H1 (cell line): Measurements from ENCODE around the gene TEAD4. TPM values are rescaled to one million over a fixed set of nuclear protein-coding genes. Genes with fewer than 3 reads are reported as not detected.

ENCODE experiments used
- CTCF ChIA-PET: fragments of 300-600 bp; sonication (Branson Sonifier 250); formaldehyde crosslinking; loops from one replicate; lab custom pipeline; 2021; ENCODE audit not compliant: partially characterized antibody; lab: Charles Lee
- POLR2A ChIA-PET: fragments of 300-600 bp; sonication (Branson Sonifier 250); formaldehyde crosslinking; loops from one replicate; lab custom pipeline; 2021; ENCODE audit warnings: inconsistent platforms; ENCODE audit not compliant: partially characterized antibody; lab: Charles Lee
- DNase-seq, 2 experiments: peaks; one replicate each; pipeline versions ENCODE4 v3.0.0 to v3.0.0-alpha.2; 2010 to 2022; ENCODE audit warnings: low spot score in 2 of 2, low read depth in 1 of 2, mixed read lengths in 1 of 2
- FAIRE-seq: peaks from 2 replicates; lab custom pipeline; 2011; peaks lifted over from hg19 to GRCh38; lab: Jason Lieb, UNC
- H2AFZ ChIP-seq: 2 replicates; pipeline ENCODE4 v1.8.1; 2012; ENCODE audit warnings: low read length, inconsistent platforms
- H2AK5ac ChIP-seq: 2 replicates; pipeline ENCODE4 v1.6.1; 2013; ENCODE audit warnings: low read depth, low read length
- H2BK120ac ChIP-seq: replicated peaks from 2 replicates; pipeline ENCODE3; 2013; ENCODE audit warnings: low read depth, low read length, inconsistent platforms
- H2BK12ac ChIP-seq: 2 replicates; pipeline ENCODE4 v1.6.1; 2013; ENCODE audit warnings: low read depth, low read length
- H2BK15ac ChIP-seq: 2 replicates; pipeline ENCODE4 v1.6.1; 2013; ENCODE audit warnings: low read length
- H2BK20ac ChIP-seq: 2 replicates; pipeline ENCODE4 v1.6.1; 2013; ENCODE audit warnings: low read length
- H2BK5ac ChIP-seq: 2 replicates; pipeline ENCODE4 v1.6.1; 2013; ENCODE audit warnings: low read depth, low read length
- H3K14ac ChIP-seq: 2 replicates; pipeline ENCODE4 v1.6.1; 2013; ENCODE audit warnings: inconsistent platforms; ENCODE audit not compliant: insufficient read length
- H3K18ac ChIP-seq: 2 replicates; pipeline ENCODE4 v1.6.1; 2013; ENCODE audit warnings: low read length; ENCODE audit errors: extremely low read depth
- H3K23ac ChIP-seq: 2 replicates; pipeline ENCODE4 v1.6.1; 2013; ENCODE audit warnings: inconsistent platforms; ENCODE audit not compliant: insufficient read length
- H3K23me2 ChIP-seq: 2 replicates; pipeline ENCODE4 v1.6.1; 2013; ENCODE audit warnings: low read depth, low read length
- H3K27ac ChIP-seq: 2 replicates; pipeline ENCODE4 v1.6.1; 2011; ENCODE audit warnings: low read depth, low read length, inconsistent platforms
- H3K27me3 ChIP-seq, 4 experiments: replicated peaks in 1 of 4; 1 replicate in 1 of 4; 2 replicates in 3 of 4; pipeline versions ENCODE4 v1.6.1 to v1.8.1; 2011 to 2013; ENCODE audit warnings: low read length in 3 of 4, mild to moderate bottlenecking in 3 of 4, inconsistent platforms in 2 of 4, mixed read lengths in 2 of 4, moderate library complexity in 1 of 4; ENCODE audit not compliant: control insufficient read depth in 3 of 4, insufficient read depth in 3 of 4; ENCODE audit errors: extremely low read depth in 1 of 4
- H3K36me3 ChIP-seq, 4 experiments: 2 replicates each; pipeline versions ENCODE4 v1.6.1 to v1.8.1; 2011 to 2013; ENCODE audit warnings: mild to moderate bottlenecking in 4 of 4, low read length in 3 of 4, moderate library complexity in 2 of 4, control low read depth in 1 of 4, inconsistent platforms in 1 of 4; ENCODE audit not compliant: insufficient read depth in 4 of 4, control insufficient read depth in 2 of 4
- H3K4ac ChIP-seq: replicated peaks from 2 replicates; pipeline ENCODE3; 2013; ENCODE audit warnings: low read length, low read depth, mixed read lengths, inconsistent platforms; ENCODE audit not compliant: insufficient read length
- H3K4me1 ChIP-seq, 4 experiments: replicated peaks in 1 of 4; 1 replicate in 1 of 4; 2 replicates in 3 of 4; pipeline versions ENCODE4 v1.6.1 to v1.8.1; 2011 to 2013; ENCODE audit warnings: low read length in 3 of 4, inconsistent platforms in 2 of 4, mixed read lengths in 1 of 4; ENCODE audit not compliant: insufficient read depth in 4 of 4, control insufficient read depth in 3 of 4
- H3K4me2 ChIP-seq, 2 experiments: 2 replicates each; pipeline versions ENCODE4 v1.6.1 to v1.8.1; 2011 to 2013; ENCODE audit warnings: low read depth in 2 of 2, low read length in 2 of 2, control low read depth in 1 of 2, inconsistent platforms in 1 of 2, mild to moderate bottlenecking in 1 of 2; ENCODE audit not compliant: insufficient read depth in 1 of 2
- H3K4me3 ChIP-seq, 4 experiments: fragments of 200-600, 300-600 bp in 1 of 4; sonication (generic), shearing (Covaris generic), sonication (Bioruptor Twin) in 1 of 4; 2 replicates each; pipeline versions ENCODE4 v1.5.1 to v1.8.1; 2011 to 2016; ENCODE audit warnings: low read length in 4 of 4, low read depth in 3 of 4, control low read depth in 2 of 4, inconsistent platforms in 2 of 4, mild to moderate bottlenecking in 2 of 4, mixed read lengths in 1 of 4, moderate library complexity in 1 of 4; ENCODE audit not compliant: insufficient read depth in 2 of 4; ENCODE audit errors: extremely low read depth in 1 of 4
- H3K56ac ChIP-seq: replicated peaks from 2 replicates; pipeline ENCODE3; 2013; ENCODE audit warnings: low read depth, mild to moderate bottlenecking, mixed read lengths, low read length, inconsistent platforms; ENCODE audit not compliant: insufficient read length
- H3K79me1 ChIP-seq: 2 replicates; pipeline ENCODE4 v1.6.1; 2013; ENCODE audit warnings: low read depth, low read length, control low read depth
- H3K79me2 ChIP-seq, 2 experiments: 2 replicates each; pipeline versions ENCODE4 v1.6.1 to v1.8.1; 2012 to 2013; ENCODE audit warnings: low read length in 2 of 2, mild to moderate bottlenecking in 2 of 2, inconsistent platforms in 1 of 2; ENCODE audit not compliant: insufficient read depth in 2 of 2, control insufficient read depth in 1 of 2
- H3K9ac ChIP-seq, 4 experiments: replicated peaks in 1 of 4; 1 replicate in 1 of 4; 2 replicates in 3 of 4; pipeline versions ENCODE4 v1.6.1 to v1.8.1; 2011 to 2013; ENCODE audit warnings: low read depth in 3 of 4, low read length in 3 of 4, control low read depth in 2 of 4, mild to moderate bottlenecking in 2 of 4, moderate library complexity in 2 of 4, inconsistent platforms in 1 of 4; ENCODE audit errors: extremely low read depth in 1 of 4
- H3K9me3 ChIP-seq, 2 experiments: 2 replicates each; pipeline versions ENCODE4 v1.6.1 to v1.8.1; 2012 to 2013; ENCODE audit warnings: mild to moderate bottlenecking in 2 of 2, moderate library complexity in 2 of 2, control low read depth in 1 of 2, inconsistent platforms in 1 of 2, low read depth in 1 of 2, low read length in 1 of 2, mixed read lengths in 1 of 2; ENCODE audit not compliant: insufficient read depth in 2 of 2
- H4K20me1 ChIP-seq, 2 experiments: replicated peaks in 1 of 2; 2 replicates each; pipeline versions ENCODE3 to v1.8.1; 2011 to 2013; ENCODE audit warnings: inconsistent platforms in 2 of 2, low read length in 2 of 2, mild to moderate bottlenecking in 1 of 2; ENCODE audit not compliant: insufficient read depth in 2 of 2, control insufficient read depth in 1 of 2
- H4K5ac ChIP-seq: 2 replicates; pipeline ENCODE4 v1.6.1; 2013; ENCODE audit warnings: low read length, low read depth, mixed read lengths, inconsistent platforms; ENCODE audit not compliant: insufficient read length
- H4K8ac ChIP-seq: 2 replicates; pipeline ENCODE4 v1.8.0; 2013; ENCODE audit warnings: mild to moderate bottlenecking, moderate library complexity, low read length, inconsistent platforms; ENCODE audit not compliant: insufficient read depth; ENCODE audit errors: extremely low read depth
- H4K91ac ChIP-seq: replicated peaks from 2 replicates; pipeline ENCODE3; 2013; ENCODE audit warnings: low read length, mixed read lengths, inconsistent platforms; ENCODE audit not compliant: insufficient read length
- CTCF ChIP-seq, 3 experiments: IDR thresholded peaks; 1 replicate in 2 of 3; 2 replicates in 1 of 3; pipeline versions ENCODE4 v1.5.1 to v1.6.1; 2011; ENCODE audit warnings: low read length in 3 of 3, mild to moderate bottlenecking in 3 of 3, inconsistent platforms in 2 of 3, low read depth in 1 of 3, moderate library complexity in 1 of 3; ENCODE audit not compliant: insufficient read depth in 1 of 3; ENCODE audit errors: control extremely low read depth in 1 of 3
- RAD21 ChIP-seq, 2 experiments: IDR thresholded peaks in 1 of 2; conservative IDR thresholded peaks in 1 of 2; 2 replicates each; pipeline ENCODE4 v1.6.1; 2011; ENCODE audit warnings: low read depth in 2 of 2, low read length in 2 of 2, improper control_type of control experiment in 1 of 2, inconsistent platforms in 1 of 2, mild to moderate bottlenecking in 1 of 2, moderate library complexity in 1 of 2
- RXRA ChIP-seq: IDR thresholded peaks from 2 replicates; pipeline ENCODE4 v1.6.1; 2011; ENCODE audit warnings: low read depth, mild to moderate bottlenecking, low read length, moderate library complexity; ENCODE audit not compliant: insufficient read depth
- WGBS, 2 experiments: shearing (Covaris generic) in 1 of 2; methylation state at CpG; one replicate each; pipeline versions ENCODE4 v1.1.6 to v1.1.7; 2013 to 2015; ENCODE audit warnings: low lambda C conversion rate in 2 of 2, mixed read lengths in 2 of 2, inconsistent platforms in 1 of 2, low coverage in 1 of 2, missing lambda C conversion rate in 1 of 2; ENCODE audit not compliant: insufficient replicate concordance in 2 of 2, insufficient coverage in 1 of 2, insufficient read length in 1 of 2; ENCODE audit errors: extremely low coverage in 1 of 2, missing lambda C conversion rate in 1 of 2; 5-methylcytosine and 5-hydroxymethylcytosine counted together
- polyA plus RNA-seq, 7 experiments: library from polyadenylated mRNA; depleted of rRNA in 3 of 7; stranded (reverse) in 5 of 7; unstranded in 2 of 7; fragments of >200 nt in 5 of 7; fragments of 200-250 nt in 2 of 7; gene quantifications; 1 replicate in 5 of 7; 2 replicates in 1 of 7; 4 replicates in 1 of 7; pipeline versions ENCODE4 v1.2.1 to v1.2.3, GENCODE V29; 2011 to 2013; ENCODE audit warnings: missing spikeins in 2 of 7, mixed read lengths in 2 of 7
- total RNA-seq: library from RNA; stranded (reverse); fragmentation: NEBNext Ultra II Directional; extraction: Animal tissue kit (Norgen Biotek cat#: 25700); gene quantifications from 2 replicates; pipeline ENCODE4 v1.2.1, GENCODE V29; 2021

Gene TEAD4
- total and polyA plus RNA-seq, 2 of the 8 experiments (the other 6 are each of a cell fraction or from before 2014, with no cell fraction given), result 56.7 to 116 TPM

GRCh38 chr12:3035815-3036702 lies 76.9 kb downstream of the TEAD4 start:
- no peaks in the 10 kb centered on the region for H3K9me3 ChIP-seq
- no peaks in the 10 kb centered on the region; a peak in 3 of 7 replicates for H3K4me1 ChIP-seq
- H4K91ac ChIP-seq, result no peak overlapping the region
- no peak overlapping the region for H2BK15ac ChIP-seq
- no peak overlapping the region for H3K27ac ChIP-seq
- no peak overlapping the region for H2BK5ac ChIP-seq
- H3K18ac ChIP-seq, result no peak overlapping the region
- H3K79me2 ChIP-seq, result no peaks in the 10 kb centered on the region
- no peak overlapping the region for H3K4me3 ChIP-seq
- CTCF ChIA-PET, result interaction anchor here (0.5 to 4.3 kb wide), 6 partner anchors 12 to 210 kb away, joined by 3 to 30 read pairs (median 4); no protein-coding TSS in a partner anchor
- no peak overlapping the region for H2AFZ ChIP-seq
- H3K4me2 ChIP-seq, result no peak overlapping the region
- no peaks in the 10 kb centered on the region; the same call in 1 of the 2 replicates for H3K79me1 ChIP-seq
- H3K23ac ChIP-seq, result no peak overlapping the region
- H3K23me2 ChIP-seq, result no peaks in the 10 kb centered on the region
- H4K20me1 ChIP-seq, result peaks cover 2 to 19% of the 10 kb centered on the region in 2 experiments
- no peak overlapping the region for H2BK20ac ChIP-seq
- no peak overlapping the region for H3K4ac ChIP-seq
- no peak overlapping the region for H4K8ac ChIP-seq
- POLR2A ChIA-PET, result no interaction called here
- H2BK120ac ChIP-seq, result no peak overlapping the region
- no peak overlapping the region for H3K9ac ChIP-seq
- DNase-seq, result no peak
- WGBS, 2 experiments, result 91% methylated on average over 14 of the region's 16 CpGs; no CpG with 5 or more reads in 1 of the 2 experiments
- no peak for FAIRE-seq
- TF ChIP-seq RAD21 (IDR thresholded peaks at IDR 0.05 in 1 of 2, conservative IDR thresholded peaks at IDR 0.05 in 1 of 2; ENCODE audit: low read depth in 2 of 2, low read length in 2 of 2) (peak; percentile 57 to 67; a peak in 3 of 4 replicates), RXRA (no peak), CTCF (IDR thresholded peaks at IDR 0.05; ENCODE audit: control extremely low read depth in 1 of 3, insufficient read depth in 1 of 3, low read depth in 1 of 3, low read length in 3 of 3) (peak in 2 of 3 experiments; percentile 45 to 48; a peak in 3 of 4 replicates)
- H3K56ac ChIP-seq, result no peak overlapping the region
- H4K5ac ChIP-seq, result no peak overlapping the region
- H3K27me3 ChIP-seq, result no peaks in the 10 kb centered on the region
- no peak overlapping the region for H2BK12ac ChIP-seq
- no peak overlapping the region; the same call in 1 of the 2 replicates for H2AK5ac ChIP-seq
- no peak overlapping the region for H3K14ac ChIP-seq
- H3K36me3 ChIP-seq, result peaks cover 14 to 38% (median 22%) of the 10 kb centered on the region in 4 experiments
